Measurements from ENCODE around the gene SERPINB13. TPM values are rescaled to one million over a fixed set of nuclear protein-coding genes. Genes with fewer than 3 reads are reported as not detected.

Gene SERPINB13
- total RNA-seq, 2 experiments from 2014 or later: not detected

- no peak for DNase-seq
- Mint-ChIP-seq H3K27me3 (peaks cover 21% of the 10 kb centered on the region), H3K4me3 (no peak overlapping the region), H3K4me1 (no peaks in the 10 kb centered on the region), H3K9me3 (no peaks in the 10 kb centered on the region), H3K36me3 (ENCODE audit: low read depth) (no peaks in the 10 kb centered on the region), H3K27ac (no peak overlapping the region)
- CTCF ChIA-PET: interaction anchor here (0.8 to 1.4 kb wide), 2 partner anchors 9 to 10 kb away, joined by 3 to 7 read pairs; no protein-coding TSS in a partner anchor
- POLR2A ChIA-PET: no interaction called here
These were observed 19.9 kb upstream of the SERPINB13 start for GRCh38 chr18:63567276-63567675.

- H3K4me1 Mint-ChIP-seq: no peaks in the 10 kb centered on the region
- DNase-seq: no peak
- H3K27ac Mint-ChIP-seq: no peak overlapping the region
- H3K27me3 Mint-ChIP-seq: peaks cover 24% of the 10 kb centered on the region
- ChIA-PET CTCF (interaction anchor here (0.7 to 0.8 kb wide), 2 partner anchors 8 to 10 kb away, joined by 3 read pairs; no protein-coding TSS in a partner anchor), POLR2A (no interaction called here)
- H3K9me3 Mint-ChIP-seq: no peaks in the 10 kb centered on the region
- H3K36me3 Mint-ChIP-seq (ENCODE audit: low read depth): no peaks in the 10 kb centered on the region
- no peak overlapping the region for H3K4me3 Mint-ChIP-seq
These were observed 19.3 kb upstream of the SERPINB13 start for GRCh38 chr18:63567825-63568224.

GRCh38 chr18:63570721-63571120, 16.4 kb upstream of the SERPINB13 start:
- ChIA-PET POLR2A (no interaction called here), CTCF (no interaction called here)
- Mint-ChIP-seq H3K9me3 (no peaks in the 10 kb centered on the region), H3K27ac (no peak overlapping the region), H3K27me3 (peaks cover 25% of the 10 kb centered on the region), H3K4me1 (no peaks in the 10 kb centered on the region), H3K36me3 (ENCODE audit: low read depth) (no peaks in the 10 kb centered on the region), H3K4me3 (no peak overlapping the region)
- no peak for DNase-seq

- H3K27ac Mint-ChIP-seq: no peak overlapping the region
- H3K27me3 Mint-ChIP-seq: peaks cover 29% of the 10 kb centered on the region
- ChIA-PET POLR2A (no interaction called here), CTCF (interaction anchor here (1.5 kb wide), 1 partner anchor 9 kb away, joined by 7 read pairs; no protein-coding TSS in a partner anchor)
- no peak overlapping the region for H3K4me3 Mint-ChIP-seq
- H3K9me3 Mint-ChIP-seq: no peaks in the 10 kb centered on the region
- no peaks in the 10 kb centered on the region for H3K36me3 Mint-ChIP-seq (ENCODE audit: low read depth)
- no peak for DNase-seq
- H3K4me1 Mint-ChIP-seq: no peaks in the 10 kb centered on the region
These were observed 11.5 kb upstream of the SERPINB13 start for GRCh38 chr18:63575681-63576080.

GRCh38 chr18:63578357-63578958, 8.7 kb upstream of the SERPINB13 start:
- Mint-ChIP-seq H3K27ac (no peak overlapping the region), H3K27me3 (peaks cover 30% of the 10 kb centered on the region), H3K4me3 (no peak overlapping the region), H3K4me1 (no peaks in the 10 kb centered on the region), H3K9me3 (no peaks in the 10 kb centered on the region), H3K36me3 (ENCODE audit: low read depth) (no peaks in the 10 kb centered on the region)
- peak; percentile 39 for DNase-seq
- POLR2A ChIA-PET: no interaction called here
- CTCF ChIA-PET: interaction anchor here (0.8 to 3.1 kb wide), 3 partner anchors 15 to 59 kb away, joined by 3 to 18 read pairs (median 3); no protein-coding TSS in a partner anchor

GRCh38 chr18:63579616-63580015, 7.5 kb upstream of the SERPINB13 start:
- Mint-ChIP-seq H3K36me3 (ENCODE audit: low read depth) (no peaks in the 10 kb centered on the region), H3K4me3 (no peak overlapping the region), H3K9me3 (no peaks in the 10 kb centered on the region), H3K4me1 (no peaks in the 10 kb centered on the region), H3K27me3 (peaks cover 30% of the 10 kb centered on the region), H3K27ac (no peak overlapping the region)
- DNase-seq: no peak
- POLR2A ChIA-PET: interaction anchor here (0.5 kb wide), 1 partner anchor 586 kb away, joined by 3 read pairs; no protein-coding TSS in a partner anchor
- CTCF ChIA-PET: interaction anchor here (1.0 kb wide), 1 partner anchor 62 kb away, joined by 3 read pairs; no protein-coding TSS in a partner anchor

GRCh38 chr18:63585988-63586387, 1.2 kb upstream of the SERPINB13 start:
- ChIA-PET CTCF (no interaction called here), POLR2A (no interaction called here)
- H3K9me3 Mint-ChIP-seq: no peaks in the 10 kb centered on the region
- no peaks in the 10 kb centered on the region for H3K4me1 Mint-ChIP-seq
- H3K27ac Mint-ChIP-seq: no peak overlapping the region
- no peak for DNase-seq
- peaks cover 14% of the 10 kb centered on the region for H3K27me3 Mint-ChIP-seq
- H3K4me3 Mint-ChIP-seq: no peak overlapping the region
- H3K36me3 Mint-ChIP-seq (ENCODE audit: low read depth): no peaks in the 10 kb centered on the region

DNA sequence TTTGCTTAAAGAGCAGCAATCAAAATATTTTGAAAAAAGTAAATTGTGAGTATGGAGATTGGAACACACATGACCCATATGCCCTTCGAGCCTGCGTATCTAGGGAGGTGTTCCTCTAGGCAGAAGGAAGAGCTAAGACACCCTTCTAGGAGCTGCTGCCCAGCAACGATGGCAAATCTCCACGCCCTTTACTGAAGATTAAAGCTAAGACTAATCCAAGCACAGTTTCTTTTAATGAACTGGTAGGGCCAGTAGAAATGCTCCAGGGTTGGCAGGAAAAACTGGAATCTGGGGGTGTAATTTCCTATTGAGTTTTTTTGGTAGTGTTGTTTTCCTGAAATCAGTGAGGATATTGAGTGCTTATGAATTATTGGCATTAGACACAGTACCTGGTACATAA, 712 bp upstream of the SERPINB13 start:
- CTCF ChIA-PET: no interaction called here
- DNase-seq: no peak
- POLR2A ChIA-PET: no interaction called here
- no peaks in the 10 kb centered on the region for H3K4me1 Mint-ChIP-seq
- no peaks in the 10 kb centered on the region for H3K36me3 Mint-ChIP-seq (ENCODE audit: low read depth)
- H3K27me3 Mint-ChIP-seq: peaks cover 14% of the 10 kb centered on the region
- H3K27ac Mint-ChIP-seq: no peak overlapping the region
- H3K4me3 Mint-ChIP-seq: no peak overlapping the region
- H3K9me3 Mint-ChIP-seq: no peaks in the 10 kb centered on the region

DNA sequence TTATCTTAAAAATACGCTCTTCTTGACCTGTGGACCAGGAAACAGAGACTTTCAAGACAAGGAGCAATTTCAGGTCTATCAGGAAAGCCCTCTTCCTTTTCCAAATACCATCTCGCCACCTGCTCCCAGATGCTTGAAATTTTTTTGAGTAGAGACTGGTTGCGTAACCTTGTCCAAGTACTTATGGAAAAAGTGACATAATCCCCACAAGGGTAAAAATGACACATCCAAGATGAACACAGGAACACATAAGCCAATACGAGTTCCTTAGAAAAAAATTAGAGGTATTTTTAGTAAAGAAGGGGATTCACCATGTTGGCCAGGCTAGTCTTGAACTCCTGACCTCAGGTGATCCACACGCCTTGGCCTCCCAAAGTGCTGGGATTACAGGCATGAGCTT, 1.8 kb downstream of the SERPINB13 start:
- DNase-seq: no peak
- H3K4me3 Mint-ChIP-seq: no peak overlapping the region
- no peak overlapping the region for H3K27ac Mint-ChIP-seq
- H3K36me3 Mint-ChIP-seq (ENCODE audit: low read depth): no peaks in the 10 kb centered on the region
- no peaks in the 10 kb centered on the region for H3K4me1 Mint-ChIP-seq
- ChIA-PET CTCF (no interaction called here), POLR2A (no interaction called here)
- H3K27me3 Mint-ChIP-seq: peaks cover 7% of the 10 kb centered on the region
- H3K9me3 Mint-ChIP-seq: no peaks in the 10 kb centered on the region

GRCh38 chr18:63590373-63590772, 3.2 kb downstream of the SERPINB13 start:
- CTCF ChIA-PET: no interaction called here
- H3K27ac Mint-ChIP-seq: no peak overlapping the region

GRCh38 chr18:63590966-63591695, 4.0 kb downstream of the SERPINB13 start:
- Mint-ChIP-seq H3K27me3 (peaks cover 4% of the 10 kb centered on the region), H3K27ac (no peak overlapping the region), H3K4me3 (no peak overlapping the region), H3K9me3 (no peaks in the 10 kb centered on the region), H3K4me1 (no peaks in the 10 kb centered on the region), H3K36me3 (ENCODE audit: low read depth) (no peaks in the 10 kb centered on the region)
- POLR2A ChIA-PET: no interaction called here
- CTCF ChIA-PET: no interaction called here
- no peak for DNase-seq

More at GRCh38 chr18:63590373-63590772, 3.2 kb downstream of the SERPINB13 start:
- Mint-ChIP-seq H3K9me3 (no peaks in the 10 kb centered on the region), H3K4me1 (no peaks in the 10 kb centered on the region), H3K4me3 (no peak overlapping the region), H3K36me3 (ENCODE audit: low read depth) (no peaks in the 10 kb centered on the region), H3K27me3 (peaks cover 5% of the 10 kb centered on the region)
- POLR2A ChIA-PET: no interaction called here
- no peak for DNase-seq

- H3K4me3 Mint-ChIP-seq: no peak overlapping the region
- H3K9me3 Mint-ChIP-seq: no peaks in the 10 kb centered on the region
- peaks cover 4% of the 10 kb centered on the region for H3K27me3 Mint-ChIP-seq
- no peak overlapping the region for H3K27ac Mint-ChIP-seq
- DNase-seq: no peak
- ChIA-PET POLR2A (no interaction called here), CTCF (no interaction called here)
- H3K4me1 Mint-ChIP-seq: no peaks in the 10 kb centered on the region
- H3K36me3 Mint-ChIP-seq (ENCODE audit: low read depth): no peaks in the 10 kb centered on the region
These were observed 4.6 kb downstream of the SERPINB13 start for GRCh38 chr18:63591725-63592124.

DNA sequence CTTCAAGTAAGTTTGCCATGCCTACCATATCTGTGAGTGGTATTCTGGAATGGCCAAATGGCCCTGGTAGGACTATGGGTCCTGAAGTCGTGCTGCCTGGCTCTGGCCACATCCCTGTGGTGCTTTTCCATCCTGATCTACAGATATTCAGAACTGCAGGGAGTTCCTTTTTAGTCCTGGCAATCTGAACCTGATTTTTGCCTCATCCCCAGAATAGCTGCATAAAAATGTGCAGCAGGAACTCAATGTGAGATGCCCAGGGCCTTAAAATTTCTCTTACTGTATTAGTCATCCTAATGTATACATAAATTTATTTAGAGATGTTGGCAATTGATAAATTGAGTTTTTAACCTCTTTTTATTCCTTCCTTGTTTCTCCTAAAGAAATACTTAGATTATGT, 5.3 kb downstream of the SERPINB13 start:
- Mint-ChIP-seq H3K27ac (no peak overlapping the region), H3K4me1 (no peaks in the 10 kb centered on the region), H3K4me3 (no peak overlapping the region), H3K27me3 (peaks cover 4% of the 10 kb centered on the region), H3K36me3 (ENCODE audit: low read depth) (no peaks in the 10 kb centered on the region), H3K9me3 (no peaks in the 10 kb centered on the region)
- ChIA-PET CTCF (no interaction called here), POLR2A (no interaction called here)
- no peak for DNase-seq

Data from activated CD4-positive, alpha-beta T cell treated with anti-CD3 and anti-CD28 coated beads, Interleukin-2, amount 10 ng/mL, durations not matched to agents 7 days and 5 days (primary cell).